PC-3 (cell line): ENCODE measurements around the gene CARNS1. TPM values are rescaled to one million over a fixed set of nuclear protein-coding genes. Genes with fewer than 3 reads are reported as not detected.
A peak's percentile ranks its signal among the peaks of the same experiment; 100 is the strongest.

ENCODE experiments used
- ATAC-seq: fragments of 200-7000 bp; cut with Tn5 transposase; 2 replicates; pipeline ENCODE4 v1.9.1; 2020; ENCODE audit warnings: mild to moderate bottlenecking, moderate library complexity
- BruUV-seq: library from RNA; stranded (reverse); fragments of 400-500 nt; replicated peaks from 2 replicates; lab custom pipeline; 2021; lab: Mats Ljungman, UMichigan
- CTCF ChIA-PET: fragments of 300-600 bp; sonication (Branson Sonifier 250); formaldehyde crosslinking; loops from one replicate; lab custom pipeline; 2022; ENCODE audit warnings: antibody characterized with exemption; lab: Charles Lee
- POLR2A ChIA-PET: fragments of 300-600 bp; sonication (Branson Sonifier 250); formaldehyde crosslinking; loops from one replicate; lab custom pipeline; 2022; ENCODE audit warnings: antibody characterized with exemption; ENCODE audit not compliant: unreplicated experiment; lab: Charles Lee
- DNase-seq: peaks from one replicate; pipeline ENCODE4 v3.0.0-alpha.2; 2015
- H2AFZ ChIP-seq: fragments of 300-600 bp; sonication (generic); 2 replicates; pipeline ENCODE4 v1.6.0; 2016; ENCODE audit warnings: antibody characterized with exemption, low read length
- H3F3A ChIP-seq: fragments of 300-600 bp; sonication (generic); one replicate; pipeline ENCODE4 v1.6.0; 2017; ENCODE audit warnings: antibody characterized with exemption, low read length, control low read depth, mild to moderate bottlenecking; ENCODE audit not compliant: unreplicated experiment
- H3K27ac ChIP-seq: fragments of 300-600 bp; sonication (generic); 2 replicates; pipeline ENCODE4 v1.5.1; 2016; ENCODE audit warnings: mild to moderate bottlenecking, low read length
- H3K27me3 ChIP-seq: fragments of 300-600 bp; sonication (generic); 2 replicates; pipeline ENCODE4 v1.6.1; 2016; ENCODE audit warnings: low read length, mixed read lengths
- H3K36me3 ChIP-seq: fragments of 300-600 bp; sonication (generic); 2 replicates; pipeline ENCODE4 v1.6.1; 2016; ENCODE audit warnings: low read depth, mixed run types, low read length, mixed read lengths
- H3K4me1 ChIP-seq: fragments of 300-600 bp; sonication (generic); 2 replicates; pipeline ENCODE4 v1.5.1; 2016; ENCODE audit warnings: low read length; ENCODE audit not compliant: insufficient read depth
- H3K4me2 ChIP-seq: fragments of 300-600 bp; sonication (generic); 2 replicates; pipeline ENCODE4 v1.6.0; 2016; ENCODE audit warnings: low read length
- H3K4me3 ChIP-seq: fragments of 300-600 bp; sonication (generic); 2 replicates; pipeline ENCODE4 v1.5.1; 2016; ENCODE audit warnings: mild to moderate bottlenecking, low read length, mixed read lengths
- H3K79me2 ChIP-seq: fragments of 300-600 bp; sonication (generic); 2 replicates; pipeline ENCODE4 v1.6.1; 2017; ENCODE audit warnings: low read length, mixed read lengths
- H3K9ac ChIP-seq: fragments of 300-600 bp; sonication (generic); 2 replicates; pipeline ENCODE4 v1.6.0; 2016; ENCODE audit warnings: mild to moderate bottlenecking, low read length
- H3K9me2 ChIP-seq: fragments of 300-600 bp; sonication (generic); replicated peaks from 2 replicates; pipeline ENCODE4 v1.6.1; 2016; ENCODE audit warnings: mixed run types, low read length, mixed read lengths
- H3K9me3 ChIP-seq: fragments of 300-600 bp; sonication (generic); 2 replicates; pipeline ENCODE4 v1.6.1; 2016; ENCODE audit warnings: low read length, mixed read lengths
- H4K20me1 ChIP-seq: fragments of 300-600 bp; sonication (generic); 2 replicates; pipeline ENCODE4 v1.6.1; 2016; ENCODE audit warnings: low read length, mixed read lengths
- EZH2 ChIP-seq: fragments of 300-600 bp; sonication (generic); IDR thresholded peaks from one replicate; pipeline ENCODE4 v1.6.1; 2017; ENCODE audit warnings: antibody characterized with exemption, mild to moderate bottlenecking, low read length; ENCODE audit not compliant: unreplicated experiment
- EZH2phosphoT487 ChIP-seq: fragments of 300-600 bp; sonication (generic); IDR thresholded peaks from 2 replicates; pipeline ENCODE4 v1.6.1; 2018; ENCODE audit warnings: mild to moderate bottlenecking, antibody characterized with exemption, low read length, borderline replicate concordance
- intact Hi-C: fragments of 100-400 bp; cut with micrococcal nuclease; formaldehyde crosslinking; loops from 2 replicates; pipeline ENCODE4 v1.9.0; 2023
- total RNA-seq: library from RNA; depleted of rRNA; stranded (reverse); fragments of >200 nt; gene quantifications from 2 replicates; pipeline ENCODE4 v1.2.3, GENCODE V29; 2014
- TF ChIP-seq, protein P1 (sequence below): fragments of 300-600 bp; sonication (generic); conservative IDR thresholded peaks from 2 replicates; pipeline ENCODE4 v1.5.1; 2017; ENCODE audit warnings: antibody characterized with exemption, low read depth, mild to moderate bottlenecking, low read length

CARNS1 gene
- total RNA-seq, 1 experiment from 2014 or later, result 0.22 TPM

DNA sequence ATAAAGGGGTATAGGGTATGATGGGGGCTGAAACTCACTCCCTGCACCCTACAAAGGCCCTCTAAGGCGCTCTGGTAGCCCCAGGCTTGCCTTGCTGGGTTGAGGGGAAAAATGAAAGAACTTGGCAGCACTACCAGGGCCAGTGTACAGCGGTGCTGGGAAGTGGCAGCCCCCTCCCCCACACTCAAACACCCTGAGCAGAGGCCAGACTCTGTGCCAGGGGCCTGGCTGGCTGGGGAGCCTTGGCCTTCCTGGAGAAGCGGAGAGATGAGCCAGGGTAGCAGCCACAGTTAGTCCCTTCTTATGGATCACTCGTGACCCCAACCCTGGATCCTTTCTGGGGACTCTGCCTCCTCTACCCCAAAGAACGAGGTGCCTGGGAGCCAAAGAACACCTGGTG is 50.9 kb downstream of the CARNS1 start:
- H3K4me2 ChIP-seq, result no peak overlapping the region
- H4K20me1 ChIP-seq, result no peaks in the 10 kb centered on the region
- H2AFZ ChIP-seq, result no peak overlapping the region
- no peaks in the 10 kb centered on the region for H3K9me2 ChIP-seq
- H3K27ac ChIP-seq, result no peak overlapping the region
- POLR2A ChIA-PET, result interaction anchor here (0.7 kb wide), 1 partner anchor 92 kb away, joined by 4 read pairs; no protein-coding TSS in a partner anchor
- TF ChIP-seq, protein P1, sequence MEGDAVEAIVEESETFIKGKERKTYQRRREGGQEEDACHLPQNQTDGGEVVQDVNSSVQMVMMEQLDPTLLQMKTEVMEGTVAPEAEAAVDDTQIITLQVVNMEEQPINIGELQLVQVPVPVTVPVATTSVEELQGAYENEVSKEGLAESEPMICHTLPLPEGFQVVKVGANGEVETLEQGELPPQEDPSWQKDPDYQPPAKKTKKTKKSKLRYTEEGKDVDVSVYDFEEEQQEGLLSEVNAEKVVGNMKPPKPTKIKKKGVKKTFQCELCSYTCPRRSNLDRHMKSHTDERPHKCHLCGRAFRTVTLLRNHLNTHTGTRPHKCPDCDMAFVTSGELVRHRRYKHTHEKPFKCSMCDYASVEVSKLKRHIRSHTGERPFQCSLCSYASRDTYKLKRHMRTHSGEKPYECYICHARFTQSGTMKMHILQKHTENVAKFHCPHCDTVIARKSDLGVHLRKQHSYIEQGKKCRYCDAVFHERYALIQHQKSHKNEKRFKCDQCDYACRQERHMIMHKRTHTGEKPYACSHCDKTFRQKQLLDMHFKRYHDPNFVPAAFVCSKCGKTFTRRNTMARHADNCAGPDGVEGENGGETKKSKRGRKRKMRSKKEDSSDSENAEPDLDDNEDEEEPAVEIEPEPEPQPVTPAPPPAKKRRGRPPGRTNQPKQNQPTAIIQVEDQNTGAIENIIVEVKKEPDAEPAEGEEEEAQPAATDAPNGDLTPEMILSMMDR, result no peak
- TF ChIP-seq EZH2phosphoT487 (no peak), EZH2 (no peak)
- CTCF ChIA-PET, result no interaction called here
- intact Hi-C loops, result loop anchor here (5.0 kb wide), 1 partner anchor 39 kb away; the partner anchor contains the start of gene RPS6KB2
- peaks cover 41% of the 10 kb centered on the region for H3K4me1 ChIP-seq
- peaks cover 28% of the 10 kb centered on the region for H3K79me2 ChIP-seq
- ATAC-seq (no peak), DNase-seq (no peak)
- no peak overlapping the region for H3K9ac ChIP-seq
- H3K4me3 ChIP-seq, result no peak overlapping the region
- BruUV-seq, result no TSS peak
- peaks cover 13% of the 10 kb centered on the region for H3F3A ChIP-seq
- H3K36me3 ChIP-seq, result no peaks in the 10 kb centered on the region
- no peaks in the 10 kb centered on the region for H3K27me3 ChIP-seq
- H3K9me3 ChIP-seq, result no peaks in the 10 kb centered on the region

DNA sequence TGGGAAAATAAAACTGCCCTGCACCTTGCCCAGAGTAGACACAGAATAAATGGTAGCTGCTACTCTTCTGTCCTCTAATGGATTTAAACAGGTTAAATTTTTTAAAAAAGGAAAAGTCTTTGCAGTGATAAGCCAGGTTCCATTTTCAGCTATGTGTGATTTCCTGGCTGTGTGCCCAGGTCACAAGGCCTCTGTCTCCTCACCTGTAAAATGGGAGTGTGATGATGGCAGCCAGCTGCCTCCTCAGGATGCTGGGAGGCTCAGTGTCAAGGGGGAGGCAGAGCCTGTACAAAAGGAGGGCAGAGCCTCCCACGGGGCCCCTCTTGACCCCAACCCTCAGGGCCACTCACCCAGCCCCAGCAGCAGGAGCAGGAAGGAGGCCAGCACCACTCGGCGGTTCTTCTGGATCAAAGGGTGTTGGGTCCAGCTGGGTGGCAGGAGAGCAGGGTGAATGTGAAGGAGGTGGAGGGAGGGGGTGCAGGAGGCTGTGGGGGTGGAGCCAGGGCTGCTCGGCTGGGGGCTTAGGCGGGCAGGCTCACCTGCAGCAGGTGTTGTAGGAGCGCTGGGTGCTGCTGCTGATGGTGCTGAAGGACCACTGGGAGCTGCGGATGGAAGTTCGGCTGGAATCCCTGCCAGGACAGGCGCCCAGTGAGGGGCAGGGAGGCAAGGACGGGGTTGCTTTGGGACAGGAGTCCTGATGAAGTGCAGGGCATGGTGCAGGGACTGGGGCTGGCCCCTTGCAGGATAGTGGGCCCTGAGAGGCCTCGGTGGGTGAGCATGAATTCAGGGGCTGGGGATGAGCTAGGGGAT is 51.7 kb downstream of the CARNS1 start:
- intact Hi-C loops, result loop anchor here (5.0 kb wide), 1 partner anchor 40 kb away; the partner anchor contains the start of gene RPS6KB2
- Histone ChIP-seq H4K20me1 (no peaks in the 10 kb centered on the region), H2AFZ (no peak overlapping the region), H3K27ac (peak overlapping the region; percentile 90), H3K36me3 (no peaks in the 10 kb centered on the region), H3F3A (peaks cover 13% of the 10 kb centered on the region), H3K9me2 (no peaks in the 10 kb centered on the region), H3K27me3 (no peaks in the 10 kb centered on the region), H3K4me1 (peaks cover 41% of the 10 kb centered on the region), H3K9ac (peak overlapping the region; percentile 98), H3K4me3 (peak overlapping the region; percentile 85), H3K79me2 (peaks cover 28% of the 10 kb centered on the region), H3K9me3 (no peaks in the 10 kb centered on the region), H3K4me2 (peak overlapping the region; percentile 99)
- no peak for DNase-seq
- no TSS peak for BruUV-seq
- no peak for ATAC-seq
- TF ChIP-seq, protein P1, result no peak
- TF ChIP-seq EZH2phosphoT487, result no peak
- TF ChIP-seq EZH2, result no peak
- ChIA-PET CTCF (interaction anchor here (2.0 kb wide), 1 partner anchor 66 kb away, joined by 15 read pairs; the partner anchor contains the start of gene PPP1CA), POLR2A (interaction anchor here (0.7 kb wide), 1 partner anchor 93 kb away, joined by 4 read pairs; no protein-coding TSS in a partner anchor)
